ENCODE data around the gene PWWP2B.

PWWP2B gene

DNA sequence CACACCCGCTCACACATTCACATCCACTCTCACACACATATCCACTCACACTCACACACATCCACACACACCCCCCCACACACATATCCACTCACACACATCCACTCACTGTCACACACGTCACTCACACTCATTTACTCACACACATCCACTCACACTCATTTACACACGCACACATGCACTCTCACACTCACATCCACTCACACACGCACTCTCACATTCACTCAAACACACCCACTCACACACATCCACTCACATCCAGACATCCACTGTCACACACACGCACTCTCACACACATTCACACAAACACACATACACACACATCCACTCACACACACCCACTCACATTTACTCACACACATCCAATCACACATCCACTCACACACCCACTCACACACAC is 18.3 kb downstream of the PWWP2B start:
- Histone ChIP-seq H3K27me3 (ENCODE audit: control insufficient read depth, insufficient read depth, low read length) (no peaks in the 10 kb centered on the region), H3K9me3 (ENCODE audit: control insufficient read depth, insufficient read depth, low read length) (no peaks in the 10 kb centered on the region), H3K4me3 (ENCODE audit: low read depth, low read length) (no peak overlapping the region), H3K4me1 (ENCODE audit: control insufficient read depth, insufficient read depth, low read length) (peaks cover 3% of the 10 kb centered on the region), H3K36me3 (ENCODE audit: control insufficient read depth, insufficient read depth, low read length) (no peaks in the 10 kb centered on the region), H3K9ac (ENCODE audit: low read depth, low read length) (no peak overlapping the region)

DNA sequence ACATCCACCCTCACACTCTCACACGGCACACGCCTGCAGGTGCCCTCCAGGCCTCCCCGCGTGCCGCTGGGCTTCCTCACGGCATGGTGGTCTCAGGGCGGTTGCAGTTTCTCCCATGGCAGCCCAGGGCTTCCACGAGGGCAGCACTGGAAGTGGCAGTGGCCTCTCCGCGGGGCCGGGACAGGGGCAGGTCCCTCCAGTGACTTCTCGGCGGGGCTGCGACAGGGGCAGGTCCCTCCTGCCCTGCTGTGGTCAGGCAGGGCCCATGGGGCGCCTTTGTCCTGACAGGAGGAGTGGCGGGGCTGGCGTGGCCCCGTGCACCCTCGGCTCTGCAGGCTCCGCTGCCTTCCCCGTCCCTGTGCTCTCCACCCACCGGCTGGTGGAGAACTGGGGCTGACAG is 19.0 kb downstream of the PWWP2B start:
- H3K36me3 ChIP-seq (ENCODE audit: control insufficient read depth, insufficient read depth, low read length) = no peaks in the 10 kb centered on the region
- no peaks in the 10 kb centered on the region for H3K9me3 ChIP-seq (ENCODE audit: control insufficient read depth, insufficient read depth, low read length)
- H3K27me3 ChIP-seq (ENCODE audit: control insufficient read depth, insufficient read depth, low read length) = no peaks in the 10 kb centered on the region
- H3K4me3 ChIP-seq (ENCODE audit: low read depth, low read length) = no peak overlapping the region
- H3K4me1 ChIP-seq (ENCODE audit: control insufficient read depth, insufficient read depth, low read length) = peaks cover 3% of the 10 kb centered on the region
- no peak overlapping the region for H3K9ac ChIP-seq (ENCODE audit: low read depth, low read length)

DNA sequence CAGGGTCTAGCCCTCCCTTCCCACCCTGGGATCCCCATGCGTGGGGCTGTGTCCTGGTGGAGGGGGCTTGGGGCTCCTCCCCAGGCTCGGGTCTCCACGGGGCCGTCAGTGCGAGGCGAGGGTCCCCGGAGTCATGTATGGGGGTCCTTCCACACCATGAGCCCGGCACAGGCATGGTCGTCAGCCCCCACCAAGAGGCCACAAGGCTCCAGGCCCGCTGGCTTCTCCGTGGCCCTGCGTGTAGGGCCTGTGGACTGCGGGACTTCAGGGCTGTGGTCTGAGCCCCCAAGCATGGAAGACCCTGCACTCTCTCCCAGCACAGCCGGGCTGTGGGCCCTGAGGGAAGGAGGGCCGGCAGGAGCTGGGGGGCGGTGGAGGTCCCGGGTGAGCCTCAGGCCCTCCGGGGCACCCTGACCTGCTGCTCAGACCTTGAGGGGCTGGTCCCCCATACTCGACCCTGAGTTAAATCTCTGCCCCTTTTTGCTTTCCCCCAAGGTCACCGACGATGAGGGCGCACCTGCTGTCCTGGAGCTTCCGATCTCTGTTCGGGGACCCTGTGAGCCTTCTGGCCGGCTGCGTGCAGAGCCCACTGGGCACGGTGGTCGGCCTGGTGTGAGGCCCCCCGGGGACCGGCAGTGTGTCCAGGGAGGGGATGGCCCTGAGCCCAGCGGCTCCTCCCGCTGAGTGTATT is 19.7 kb downstream of the PWWP2B start:
- H3K4me1 ChIP-seq (ENCODE audit: control insufficient read depth, insufficient read depth, low read length) = peaks cover 3% of the 10 kb centered on the region
- no peak overlapping the region for H3K4me3 ChIP-seq (ENCODE audit: low read depth, low read length)
- H3K9me3 ChIP-seq (ENCODE audit: control insufficient read depth, insufficient read depth, low read length) = no peaks in the 10 kb centered on the region
- no peaks in the 10 kb centered on the region for H3K36me3 ChIP-seq (ENCODE audit: control insufficient read depth, insufficient read depth, low read length)
- H3K9ac ChIP-seq (ENCODE audit: low read depth, low read length) = no peak overlapping the region
- no peaks in the 10 kb centered on the region for H3K27me3 ChIP-seq (ENCODE audit: control insufficient read depth, insufficient read depth, low read length)

DNA sequence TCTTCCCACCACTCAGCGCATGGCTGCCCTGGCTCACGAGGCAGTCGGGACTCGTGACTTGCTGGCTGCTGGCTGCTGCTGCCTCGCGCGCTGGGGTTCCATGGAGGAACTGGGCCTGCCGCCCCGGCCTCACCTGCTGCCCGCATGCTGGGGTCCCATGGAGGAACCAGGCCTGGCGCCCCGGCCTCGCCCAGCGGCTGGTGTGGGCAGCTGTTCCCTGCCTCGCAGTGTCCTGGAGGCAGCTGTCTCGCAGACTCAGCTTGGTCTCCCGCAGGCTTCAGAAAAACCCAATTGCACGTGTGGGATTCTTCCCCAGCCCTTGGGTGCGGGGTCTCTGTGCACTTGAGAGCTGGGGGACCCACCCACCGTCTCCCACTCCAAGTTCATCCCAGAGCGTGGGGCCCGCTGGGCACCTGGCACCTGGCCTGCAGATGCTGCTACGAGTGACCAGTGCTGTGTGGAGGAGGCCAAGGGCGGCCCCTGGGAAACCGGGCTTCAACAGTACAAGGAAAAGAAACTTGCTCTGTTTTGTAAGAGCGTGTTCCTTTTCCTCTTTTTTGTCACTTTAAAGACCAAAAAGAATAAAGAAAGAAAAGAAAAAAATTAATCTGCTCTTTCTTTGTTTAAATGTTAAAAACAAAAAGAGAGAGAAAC is 20.4 kb downstream of the PWWP2B start:
- Histone ChIP-seq H3K4me1 (ENCODE audit: control insufficient read depth, insufficient read depth, low read length) (peaks cover 3% of the 10 kb centered on the region), H3K36me3 (ENCODE audit: control insufficient read depth, insufficient read depth, low read length) (no peaks in the 10 kb centered on the region), H3K4me3 (ENCODE audit: low read depth, low read length) (no peak overlapping the region), H3K27me3 (ENCODE audit: control insufficient read depth, insufficient read depth, low read length) (no peaks in the 10 kb centered on the region), H3K9ac (ENCODE audit: low read depth, low read length) (no peak overlapping the region), H3K9me3 (ENCODE audit: control insufficient read depth, insufficient read depth, low read length) (no peaks in the 10 kb centered on the region)

DNA sequence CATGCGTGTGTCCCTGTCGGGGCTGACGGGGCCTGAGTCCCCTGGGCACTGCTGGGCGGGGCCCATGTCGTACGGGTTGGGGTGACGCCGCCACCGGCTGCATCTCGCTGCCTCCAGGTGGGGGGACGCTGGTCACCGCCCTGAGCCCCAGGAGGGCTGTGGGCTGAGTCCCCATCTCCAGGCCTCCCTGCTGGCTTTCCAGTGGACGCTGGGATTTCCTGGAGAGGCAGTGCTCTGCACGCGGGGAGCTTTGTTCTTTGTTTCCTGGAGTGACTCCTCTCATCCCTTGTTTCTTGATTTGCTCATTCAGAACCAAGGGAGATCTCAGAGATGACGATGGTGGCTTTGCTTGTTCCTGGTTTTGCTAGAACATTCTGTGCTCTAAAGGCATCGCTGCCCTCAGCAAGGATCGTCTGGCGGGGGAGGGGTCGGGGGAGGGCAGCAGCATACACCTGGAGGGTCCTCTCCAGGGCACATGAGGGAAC is 21.0 kb downstream of the PWWP2B start:
- peaks cover 3% of the 10 kb centered on the region for H3K4me1 ChIP-seq (ENCODE audit: control insufficient read depth, insufficient read depth, low read length)
- no peaks in the 10 kb centered on the region for H3K9me3 ChIP-seq (ENCODE audit: control insufficient read depth, insufficient read depth, low read length)
- no peak overlapping the region for H3K9ac ChIP-seq (ENCODE audit: low read depth, low read length)
- no peak overlapping the region for H3K4me3 ChIP-seq (ENCODE audit: low read depth, low read length)
- no peaks in the 10 kb centered on the region for H3K36me3 ChIP-seq (ENCODE audit: control insufficient read depth, insufficient read depth, low read length)
- no peaks in the 10 kb centered on the region for H3K27me3 ChIP-seq (ENCODE audit: control insufficient read depth, insufficient read depth, low read length)

DNA sequence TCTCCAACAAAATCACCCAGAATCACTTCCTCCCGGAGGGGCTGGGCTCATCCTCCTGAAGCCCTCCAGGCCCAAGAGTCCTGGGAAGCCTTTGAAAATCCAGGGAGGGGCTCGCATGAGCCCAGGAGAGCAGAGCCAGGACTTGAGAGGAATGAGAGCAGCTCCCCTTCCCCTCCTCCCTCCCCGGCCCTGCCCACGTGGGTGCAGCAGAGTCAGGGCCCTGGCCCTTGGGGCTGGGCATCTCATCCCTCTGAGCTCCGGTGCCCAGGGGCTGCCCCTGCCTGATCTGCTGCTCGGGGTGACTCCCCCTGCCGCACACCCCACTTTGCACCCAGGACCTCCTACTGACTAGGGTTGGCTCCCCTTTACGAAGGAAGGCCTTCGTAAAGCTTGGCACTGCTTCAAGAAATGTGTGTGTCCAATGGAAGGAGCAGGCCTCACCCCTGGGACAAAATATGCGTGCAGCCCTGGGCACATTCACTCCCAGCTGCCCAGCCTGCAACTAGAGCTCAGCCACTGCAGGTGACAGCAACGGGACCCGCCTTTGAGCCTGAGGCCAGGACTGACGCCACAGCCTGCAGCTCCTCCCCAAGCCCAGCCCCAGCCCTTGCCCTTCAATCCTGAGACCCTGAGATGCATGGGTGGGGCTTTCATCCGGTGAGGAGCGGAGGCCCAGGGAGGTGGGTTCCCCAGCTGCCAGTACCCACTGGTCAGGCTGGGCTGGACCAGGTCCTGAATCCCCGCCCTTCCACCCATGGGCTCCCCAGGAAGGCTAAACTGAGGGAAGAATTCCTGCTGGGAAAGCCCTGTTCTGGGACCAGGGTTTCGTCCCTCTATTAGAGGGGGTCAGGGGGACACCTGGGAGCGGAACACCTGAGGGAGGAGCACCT is 21.8 kb downstream of the PWWP2B start:
- Histone ChIP-seq H3K9ac (ENCODE audit: low read depth, low read length) (no peak overlapping the region), H3K4me3 (ENCODE audit: low read depth, low read length) (no peak overlapping the region), H3K4me1 (ENCODE audit: control insufficient read depth, insufficient read depth, low read length) (peaks cover 3% of the 10 kb centered on the region), H3K36me3 (ENCODE audit: control insufficient read depth, insufficient read depth, low read length) (no peaks in the 10 kb centered on the region), H3K9me3 (ENCODE audit: control insufficient read depth, insufficient read depth, low read length) (no peaks in the 10 kb centered on the region), H3K27me3 (ENCODE audit: control insufficient read depth, insufficient read depth, low read length) (no peaks in the 10 kb centered on the region)

DNA sequence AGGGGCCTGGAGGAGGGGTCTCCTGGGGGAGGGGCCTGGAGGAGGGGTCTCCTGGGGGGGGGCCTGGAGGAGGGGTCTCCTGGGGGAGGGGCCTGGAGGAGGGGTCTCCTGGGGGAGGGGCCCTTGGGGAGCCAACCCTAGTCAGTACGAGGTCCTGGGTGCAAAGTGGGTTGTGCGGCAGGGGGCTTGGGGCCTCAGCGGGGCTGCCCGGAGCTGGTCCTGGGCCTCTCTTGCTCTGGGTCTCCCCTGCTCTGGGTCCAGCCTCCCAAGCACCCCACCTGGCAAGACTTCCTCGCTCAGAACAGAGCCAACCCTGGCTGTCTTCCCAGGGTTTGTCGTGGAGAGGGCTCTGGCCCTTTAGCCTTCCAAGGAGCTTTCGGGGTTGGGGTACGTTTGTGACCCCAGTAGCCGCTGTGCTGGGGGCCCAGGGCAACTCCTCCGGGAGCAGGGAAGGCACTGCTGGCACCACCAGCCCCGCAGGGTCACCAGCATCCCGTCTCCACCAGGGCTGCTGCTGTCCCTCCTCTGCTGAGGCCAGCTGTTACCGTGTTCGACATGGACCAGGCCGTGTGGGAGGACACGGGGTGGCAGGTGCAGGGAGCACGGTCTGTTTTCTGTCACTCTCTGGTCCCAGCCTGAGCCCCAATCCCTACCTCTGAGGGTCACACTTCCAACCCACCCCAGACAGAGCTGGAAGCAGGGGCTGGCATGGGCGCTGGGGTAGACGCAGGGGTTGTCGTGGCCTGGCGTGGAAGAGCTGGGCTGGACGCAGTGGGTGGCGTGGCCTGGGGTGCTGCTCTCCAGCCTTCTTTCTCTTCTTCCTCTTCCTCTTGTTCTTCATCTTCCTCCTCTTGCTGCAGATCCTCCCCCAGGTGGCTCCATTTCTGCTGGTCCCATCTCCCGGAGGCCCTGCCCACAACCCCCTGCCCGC is 22.8 kb downstream of the PWWP2B start:
- H3K27me3 ChIP-seq (ENCODE audit: control insufficient read depth, insufficient read depth, low read length) = no peaks in the 10 kb centered on the region
- H3K9me3 ChIP-seq (ENCODE audit: control insufficient read depth, insufficient read depth, low read length) = no peaks in the 10 kb centered on the region
- peaks cover 3% of the 10 kb centered on the region for H3K4me1 ChIP-seq (ENCODE audit: control insufficient read depth, insufficient read depth, low read length)
- no peak overlapping the region for H3K4me3 ChIP-seq (ENCODE audit: low read depth, low read length)
- H3K36me3 ChIP-seq (ENCODE audit: control insufficient read depth, insufficient read depth, low read length) = no peaks in the 10 kb centered on the region
- no peak overlapping the region for H3K9ac ChIP-seq (ENCODE audit: low read depth, low read length)

DNA sequence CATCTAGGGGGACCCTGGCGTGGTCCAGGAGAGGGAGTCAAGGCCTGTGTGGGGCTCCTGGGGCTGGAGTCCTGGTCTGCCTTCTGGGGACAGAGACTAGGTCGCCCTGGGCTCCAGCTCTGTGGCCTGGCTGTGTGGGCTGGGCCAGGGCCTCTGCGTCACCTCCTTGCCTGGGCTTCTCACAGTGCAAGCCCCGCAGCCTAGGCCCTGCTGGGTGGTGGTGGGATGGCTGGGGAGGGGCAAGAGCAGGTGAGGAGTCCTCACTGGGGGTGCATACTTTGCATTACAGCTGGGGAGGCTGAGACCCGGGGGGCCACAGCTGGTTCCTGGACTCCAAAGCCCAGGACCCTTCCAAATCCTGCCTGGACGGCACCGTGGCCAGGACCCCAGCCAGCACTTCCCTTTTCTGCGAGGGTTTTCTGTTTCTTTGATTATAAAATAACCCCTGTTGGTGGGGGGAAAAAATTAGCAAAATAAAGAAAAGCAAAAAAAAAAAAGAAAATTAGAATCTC is 23.5 kb downstream of the PWWP2B start:
- H3K36me3 ChIP-seq (ENCODE audit: control insufficient read depth, insufficient read depth, low read length) = no peaks in the 10 kb centered on the region
- no peak overlapping the region for H3K4me3 ChIP-seq (ENCODE audit: low read depth, low read length)
- H3K9ac ChIP-seq (ENCODE audit: low read depth, low read length) = no peak overlapping the region
- no peaks in the 10 kb centered on the region for H3K27me3 ChIP-seq (ENCODE audit: control insufficient read depth, insufficient read depth, low read length)
- H3K4me1 ChIP-seq (ENCODE audit: control insufficient read depth, insufficient read depth, low read length) = peaks cover 3% of the 10 kb centered on the region
- H3K9me3 ChIP-seq (ENCODE audit: control insufficient read depth, insufficient read depth, low read length) = no peaks in the 10 kb centered on the region

DNA sequence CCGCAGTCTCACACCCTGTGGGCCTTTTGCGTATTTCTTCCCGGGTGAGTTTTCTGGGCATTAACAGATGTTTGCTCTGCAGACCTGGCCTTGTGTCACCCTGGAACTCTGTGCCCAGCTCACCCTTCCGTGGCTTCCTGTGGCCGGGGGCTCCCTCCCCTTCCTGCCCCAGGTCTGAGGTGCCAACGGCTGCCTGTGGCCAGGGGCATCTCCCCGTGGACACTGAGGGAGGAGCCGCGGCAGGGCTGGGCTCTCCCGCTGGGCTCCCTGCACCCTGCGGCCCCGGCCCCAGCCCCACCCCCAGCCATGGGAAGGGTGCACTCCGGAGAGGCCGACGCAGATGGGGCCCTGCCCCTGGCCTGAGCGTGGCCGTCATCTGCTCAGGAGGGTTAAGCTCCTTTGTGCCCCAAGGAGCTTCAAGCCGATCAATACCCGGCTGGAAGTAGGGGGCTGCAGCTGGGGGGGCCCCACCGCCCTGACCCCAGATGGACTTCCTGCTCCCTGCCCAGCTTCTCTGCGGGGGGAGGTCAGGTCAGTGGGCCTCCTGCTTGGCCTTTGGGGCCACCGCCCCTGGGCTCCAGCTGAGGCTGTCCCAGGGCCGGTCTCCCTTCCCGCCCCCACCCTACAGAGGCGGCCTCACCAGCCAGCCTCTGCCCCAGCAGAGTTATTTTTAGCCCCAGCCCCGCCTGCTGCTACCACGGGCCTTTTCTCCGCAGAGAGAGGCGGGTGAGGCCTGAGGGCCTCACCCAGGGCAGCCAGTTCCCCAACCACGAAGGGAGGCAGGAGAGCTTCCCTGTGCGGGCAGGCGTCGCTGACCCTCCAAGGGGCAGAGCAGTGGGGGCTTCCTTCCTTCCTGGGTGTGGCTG is 24.2 kb downstream of the PWWP2B start:
- H3K27me3 ChIP-seq (ENCODE audit: control insufficient read depth, insufficient read depth, low read length) = no peaks in the 10 kb centered on the region
- H3K4me1 ChIP-seq (ENCODE audit: control insufficient read depth, insufficient read depth, low read length) = peaks cover 3% of the 10 kb centered on the region
- no peak overlapping the region for H3K9ac ChIP-seq (ENCODE audit: low read depth, low read length)
- H3K4me3 ChIP-seq (ENCODE audit: low read depth, low read length) = no peak overlapping the region
- no peaks in the 10 kb centered on the region for H3K36me3 ChIP-seq (ENCODE audit: control insufficient read depth, insufficient read depth, low read length)
- no peaks in the 10 kb centered on the region for H3K9me3 ChIP-seq (ENCODE audit: control insufficient read depth, insufficient read depth, low read length)

DNA sequence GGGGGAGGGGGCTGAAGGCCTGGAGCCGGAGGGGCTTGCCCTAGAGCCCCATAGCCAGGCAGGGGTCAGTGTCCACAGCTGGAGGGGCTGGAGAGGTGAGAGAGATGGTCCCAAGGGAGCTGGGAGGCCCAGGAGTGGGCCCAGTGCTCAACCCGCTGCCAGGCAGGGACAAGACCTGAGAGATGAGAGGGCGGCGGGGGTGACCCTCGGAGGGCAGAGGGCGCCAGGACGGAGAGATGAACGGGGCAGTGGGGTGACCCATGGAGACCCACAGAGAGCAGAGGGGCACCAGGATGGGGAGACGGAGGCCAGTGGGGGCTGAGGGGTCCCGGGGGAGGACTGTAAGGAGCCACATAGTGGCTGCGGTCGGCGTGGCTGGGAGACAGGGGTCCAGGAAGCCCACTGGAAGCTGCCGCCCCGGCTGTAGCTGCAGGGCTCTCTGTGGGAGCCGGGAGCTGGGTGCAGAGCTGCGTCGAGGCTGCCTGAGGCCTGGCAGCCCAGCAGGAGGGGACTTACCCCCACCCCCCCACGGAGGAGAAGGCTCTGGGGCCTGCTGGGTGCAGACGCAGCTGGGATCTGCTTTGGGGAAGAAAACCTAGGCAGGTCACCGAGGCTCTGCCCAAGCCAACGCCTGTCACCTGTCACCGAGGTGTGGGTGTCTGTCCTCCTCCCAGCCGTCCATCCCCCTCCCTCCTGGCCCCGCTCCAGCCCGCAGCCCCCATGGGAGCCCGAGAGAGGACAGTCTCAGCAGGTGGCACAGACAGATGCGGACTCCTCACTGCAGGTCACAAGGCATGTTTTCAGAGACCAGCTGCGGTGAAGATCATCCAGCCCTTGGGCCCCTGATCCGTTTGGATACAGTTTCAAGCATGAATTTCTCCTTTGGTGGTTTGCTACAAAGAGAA is 25.1 kb downstream of the PWWP2B start:
- Histone ChIP-seq H3K9me3 (ENCODE audit: control insufficient read depth, insufficient read depth, low read length) (no peaks in the 10 kb centered on the region), H3K4me1 (ENCODE audit: control insufficient read depth, insufficient read depth, low read length) (peaks cover 3% of the 10 kb centered on the region), H3K9ac (ENCODE audit: low read depth, low read length) (no peak overlapping the region), H3K36me3 (ENCODE audit: control insufficient read depth, insufficient read depth, low read length) (no peaks in the 10 kb centered on the region), H3K4me3 (ENCODE audit: low read depth, low read length) (no peak overlapping the region), H3K27me3 (ENCODE audit: control insufficient read depth, insufficient read depth, low read length) (no peaks in the 10 kb centered on the region)
